AG09319 (cell line): ENCODE results near the gene FAM89A.
"Not testable (repeated sequence)": the region's sequence is repeated elsewhere in the genome, so short reads cannot be mapped to it uniquely, and the experiment has no call there.

Experiments used
- DNase-seq: peaks from one replicate; pipeline ENCODE4 v3.0.0-alpha.2; 2010; ENCODE audit warnings: low read depth; ENCODE audit errors: extremely low read depth
- CTCF ChIP-seq: IDR thresholded peaks from 2 replicates; pipeline ENCODE4 v1.5.1; 2011; ENCODE audit warnings: low read depth, mild to moderate bottlenecking, inconsistent platforms, low read length, moderate library complexity

The FAM89A gene

GRCh38 chr1:231039161-231040018, 664 bp downstream of the FAM89A start:
- TF ChIP-seq CTCF: no peak
- DNase-seq: no peak

GRCh38 chr1:231037585-231038517, 2.2 kb downstream of the FAM89A start:
- DNase-seq: no peak
- TF ChIP-seq CTCF: no peak

- TF ChIP-seq CTCF: no peak
- no peak for DNase-seq
Measured at GRCh38 chr1:231036416-231036815, 3.6 kb downstream of the FAM89A start.

GRCh38 chr1:231035799-231036198, 4.3 kb downstream of the FAM89A start:
- TF ChIP-seq CTCF: no peak

GRCh38 chr1:231032963-231033362, 7.1 kb downstream of the FAM89A start:
- no peak for DNase-seq
- no peak for TF ChIP-seq CTCF

More at GRCh38 chr1:231035799-231036198, 4.3 kb downstream of the FAM89A start:
- no peak for DNase-seq

- DNase-seq: no peak
- TF ChIP-seq CTCF: no peak
Measured at GRCh38 chr1:231029841-231030240, 10.2 kb downstream of the FAM89A start.

GRCh38 chr1:231029247-231029646, 10.8 kb downstream of the FAM89A start:
- DNase-seq: not testable (repeated sequence)
